Measurements from ENCODE around the gene ZMYND10.

ZMYND10 gene

DNA sequence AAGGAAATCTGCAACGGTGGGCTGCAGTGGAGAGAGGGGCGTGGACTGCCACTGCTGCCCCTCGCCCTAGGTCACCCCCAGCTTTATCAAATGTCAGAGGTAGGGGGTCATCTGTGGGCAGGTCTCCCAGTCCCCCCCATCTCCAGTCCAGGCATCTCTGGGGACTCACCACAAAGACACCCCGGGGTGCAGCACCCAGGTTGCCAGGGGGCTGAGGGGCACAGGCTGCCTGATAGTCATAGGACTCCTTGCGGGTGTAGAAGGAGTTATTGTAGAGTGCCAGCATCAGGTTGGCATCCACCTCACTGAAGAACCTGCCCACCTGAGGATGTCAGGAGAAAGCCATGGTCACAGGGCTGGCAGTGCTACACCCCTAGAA is 20.3 kb upstream of the ZMYND10 start:
- Histone ChIP-seq H3K27ac (ENCODE audit: low read length) (no peak overlapping the region), H3K4me3 (ENCODE audit: low read depth in 1 of 2, low read length in 2 of 2) (peak overlapping the region; percentile 54 to 64), H3K4me1 (ENCODE audit: control insufficient read depth in 1 of 2, insufficient read depth in 2 of 2, low read length in 2 of 2) (peaks cover 0 to 5% of the 10 kb centered on the region in 2 donors), H3K36me3 (ENCODE audit: control insufficient read depth in 1 of 2, insufficient read depth in 2 of 2, low read length in 2 of 2) (no peaks in the 10 kb centered on the region), H3K27me3 (ENCODE audit: low read depth, low read length) (no peaks in the 10 kb centered on the region), H3K9me3 (ENCODE audit: control insufficient read depth in 1 of 2, low read length in 2 of 2) (no peaks in the 10 kb centered on the region)

DNA sequence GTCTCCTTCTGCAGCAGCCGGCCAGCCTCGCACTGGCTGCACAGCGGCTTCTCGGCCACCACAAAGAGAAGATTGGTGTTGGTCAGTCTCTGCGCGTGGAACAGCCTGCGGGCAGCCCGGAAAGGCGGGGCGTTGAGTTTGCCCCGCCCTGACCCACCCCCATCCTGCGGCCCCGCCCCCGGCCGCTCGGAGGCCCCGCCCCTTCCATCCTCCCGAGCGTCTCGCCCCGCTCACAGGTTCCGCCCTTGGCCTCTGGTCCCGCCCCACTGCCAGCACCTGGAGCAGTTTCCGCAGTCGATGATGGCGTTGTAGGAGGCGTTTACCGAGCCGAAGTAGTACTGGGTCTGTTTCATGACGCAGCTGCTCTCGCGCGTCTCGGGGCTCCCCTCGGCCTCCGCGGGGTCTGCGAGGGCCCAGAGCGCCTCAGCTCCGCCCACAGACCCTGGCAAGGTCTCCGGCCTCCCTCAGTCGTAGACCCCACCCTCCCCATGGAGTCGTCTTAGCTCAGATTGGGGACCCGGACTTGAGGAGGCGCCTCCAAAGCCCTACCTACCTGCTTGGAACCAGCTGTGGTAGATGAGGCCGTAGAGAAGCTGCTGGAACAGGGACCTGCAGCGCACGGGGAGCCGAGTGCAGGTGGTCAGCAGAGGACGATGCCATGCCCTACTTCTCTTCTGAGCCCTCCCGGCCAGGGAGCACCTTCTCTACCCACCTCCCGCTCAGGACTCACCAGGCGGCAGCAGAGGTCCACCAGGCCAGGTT is 19.7 kb upstream of the ZMYND10 start:
- Histone ChIP-seq H3K27ac (ENCODE audit: low read length) (peak overlapping the region; percentile 31), H3K4me3 (ENCODE audit: low read depth in 1 of 2, low read length in 2 of 2) (peak overlapping the region; percentile 54 to 64), H3K36me3 (ENCODE audit: control insufficient read depth in 1 of 2, insufficient read depth in 2 of 2, low read length in 2 of 2) (no peaks in the 10 kb centered on the region), H3K27me3 (ENCODE audit: low read depth, low read length) (no peaks in the 10 kb centered on the region), H3K4me1 (ENCODE audit: control insufficient read depth in 1 of 2, insufficient read depth in 2 of 2, low read length in 2 of 2) (peaks cover 0 to 5% of the 10 kb centered on the region in 2 donors), H3K9me3 (ENCODE audit: control insufficient read depth in 1 of 2, low read length in 2 of 2) (no peaks in the 10 kb centered on the region)

DNA sequence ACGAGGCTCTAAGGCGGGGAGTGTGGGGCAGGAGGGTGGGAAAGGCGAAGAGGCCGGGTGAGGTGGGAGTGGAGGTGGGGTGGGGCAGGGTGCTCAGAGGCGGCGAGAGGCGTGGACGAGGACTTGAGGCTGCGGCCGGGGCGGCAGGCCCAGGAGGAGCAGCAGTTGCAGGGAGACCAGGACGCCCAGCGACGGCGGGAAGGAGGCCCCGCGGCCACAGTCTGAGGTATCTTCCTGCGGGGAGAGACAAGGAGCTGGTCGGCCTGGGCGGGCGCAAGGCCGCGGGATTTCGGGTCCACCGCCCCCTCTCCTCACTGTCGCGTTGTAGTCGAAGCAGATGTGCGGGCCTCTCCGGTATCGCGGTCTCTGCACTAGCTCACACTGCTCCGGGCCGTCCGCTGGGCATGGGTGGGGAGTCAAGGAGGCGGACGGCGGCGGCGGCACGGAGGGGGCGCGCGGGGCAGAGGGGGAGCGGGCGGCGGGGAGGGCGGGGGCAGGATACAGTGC is 19.1 kb upstream of the ZMYND10 start:
- H3K4me1 ChIP-seq (ENCODE audit: control insufficient read depth in 1 of 2, insufficient read depth in 2 of 2, low read length in 2 of 2) = peaks cover 0 to 8% of the 10 kb centered on the region in 2 donors
- H3K36me3 ChIP-seq (ENCODE audit: control insufficient read depth in 1 of 2, insufficient read depth in 2 of 2, low read length in 2 of 2) = no peaks in the 10 kb centered on the region
- peak overlapping the region; percentile 33 to 54 for H3K4me3 ChIP-seq (ENCODE audit: low read depth in 1 of 2, low read length in 2 of 2)
- H3K27me3 ChIP-seq (ENCODE audit: low read depth, low read length) = no peaks in the 10 kb centered on the region
- no peak overlapping the region for H3K27ac ChIP-seq (ENCODE audit: low read length)
- H3K9me3 ChIP-seq (ENCODE audit: control insufficient read depth in 1 of 2, low read length in 2 of 2) = no peaks in the 10 kb centered on the region

DNA sequence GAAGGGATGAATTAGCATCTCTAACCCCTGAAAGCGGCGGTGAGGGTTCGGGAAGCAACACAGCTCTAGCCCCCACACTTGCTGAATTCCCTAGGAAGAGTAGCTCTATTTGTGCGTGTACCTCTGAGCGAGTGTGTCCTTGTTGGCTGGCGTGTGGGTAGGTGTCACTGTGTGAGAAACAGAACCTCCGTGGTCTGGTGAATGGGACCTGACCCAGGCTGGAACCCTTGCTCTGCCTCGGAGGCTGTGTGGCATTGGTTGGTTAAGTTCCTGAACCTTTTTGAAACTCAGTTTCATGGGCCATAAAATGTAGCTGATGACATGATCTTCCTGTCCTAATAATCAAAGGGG is 14.2 kb upstream of the ZMYND10 start:
- peaks cover 32 to 43% of the 10 kb centered on the region in 2 donors for H3K4me1 ChIP-seq (ENCODE audit: control insufficient read depth in 1 of 2, insufficient read depth in 2 of 2, low read length in 2 of 2)
- no peak overlapping the region for H3K27ac ChIP-seq (ENCODE audit: low read length)
- peak overlapping the region; percentile 19 to 99 for H3K4me3 ChIP-seq (ENCODE audit: low read depth in 1 of 2, low read length in 2 of 2)

DNA sequence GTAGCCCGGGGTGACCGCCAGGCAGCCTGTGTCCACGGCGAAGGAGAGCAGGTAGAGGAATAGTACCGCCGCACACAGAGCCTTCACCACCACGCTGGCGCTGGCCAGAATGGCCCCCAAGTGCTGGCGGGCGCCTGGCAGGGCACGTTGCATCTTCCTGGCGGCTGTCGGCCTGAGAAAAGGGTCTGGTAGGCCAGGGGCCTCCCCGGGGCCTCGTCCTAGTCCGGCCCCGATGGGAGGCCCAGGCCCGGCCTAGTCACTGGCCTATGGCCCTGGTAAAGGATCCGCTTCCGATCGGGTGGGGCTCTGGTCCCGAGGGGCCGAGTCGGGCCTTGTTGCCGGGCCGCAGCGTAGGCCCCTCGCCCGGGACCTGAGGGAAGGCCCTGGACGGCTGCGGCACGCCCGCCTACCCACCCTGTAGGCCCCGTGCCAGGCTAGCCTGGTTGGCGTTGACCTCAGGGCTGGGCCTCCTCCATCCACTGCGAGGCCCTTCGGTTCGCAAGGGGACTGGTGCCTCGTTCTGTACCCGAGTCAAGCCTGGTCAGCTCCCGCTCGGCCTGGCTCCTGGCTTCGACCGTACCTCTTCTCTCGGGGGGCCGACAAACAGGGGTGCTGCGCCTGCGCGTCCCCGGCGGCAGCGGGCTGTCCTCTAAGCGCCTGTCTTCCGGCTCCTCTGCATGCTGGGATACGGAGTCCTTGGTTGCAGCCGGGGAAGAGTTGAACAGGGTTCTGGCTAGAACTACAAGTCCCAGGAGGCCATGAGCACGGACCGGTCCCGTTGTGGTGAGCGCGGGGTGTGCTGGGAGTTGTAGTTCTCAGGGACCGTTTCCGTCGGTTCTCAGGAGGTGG is 13.6 kb upstream of the ZMYND10 start, which contains the start of gene TMEM115:
TSS of gene TMEM115 (minus strand) at position 611 of the 849 bp plus-strand sequence. CDS start at position 153, 458 bp downstream.
- peak within 1 kb of the TSS; percentile 83 to 99 for H3K4me3 ChIP-seq (ENCODE audit: low read depth in 1 of 2, low read length in 2 of 2)
- H3K9me3 ChIP-seq (ENCODE audit: control insufficient read depth in 1 of 2, low read length in 2 of 2) = no peaks in the 10 kb centered on the region
- H3K27me3 ChIP-seq (ENCODE audit: low read depth, low read length) = no peaks in the 10 kb centered on the region
- H3K4me1 ChIP-seq (ENCODE audit: control insufficient read depth in 1 of 2, insufficient read depth in 2 of 2, low read length in 2 of 2) = peaks cover 32 to 39% of the 10 kb centered on the region in 2 donors
- H3K36me3 ChIP-seq (ENCODE audit: control insufficient read depth in 1 of 2, insufficient read depth in 2 of 2, low read length in 2 of 2) = peaks cover 23 to 25% of the 10 kb centered on the region in 2 donors
- peak within 1 kb of the TSS; percentile 82 for H3K27ac ChIP-seq (ENCODE audit: low read length)

More for the DNA sequence above, 14.2 kb upstream of the ZMYND10 start:
- H3K9me3 ChIP-seq (ENCODE audit: control insufficient read depth in 1 of 2, low read length in 2 of 2) = no peaks in the 10 kb centered on the region
- peaks cover 17 to 19% of the 10 kb centered on the region in 2 donors for H3K36me3 ChIP-seq (ENCODE audit: control insufficient read depth in 1 of 2, insufficient read depth in 2 of 2, low read length in 2 of 2)
- H3K27me3 ChIP-seq (ENCODE audit: low read depth, low read length) = no peaks in the 10 kb centered on the region

DNA sequence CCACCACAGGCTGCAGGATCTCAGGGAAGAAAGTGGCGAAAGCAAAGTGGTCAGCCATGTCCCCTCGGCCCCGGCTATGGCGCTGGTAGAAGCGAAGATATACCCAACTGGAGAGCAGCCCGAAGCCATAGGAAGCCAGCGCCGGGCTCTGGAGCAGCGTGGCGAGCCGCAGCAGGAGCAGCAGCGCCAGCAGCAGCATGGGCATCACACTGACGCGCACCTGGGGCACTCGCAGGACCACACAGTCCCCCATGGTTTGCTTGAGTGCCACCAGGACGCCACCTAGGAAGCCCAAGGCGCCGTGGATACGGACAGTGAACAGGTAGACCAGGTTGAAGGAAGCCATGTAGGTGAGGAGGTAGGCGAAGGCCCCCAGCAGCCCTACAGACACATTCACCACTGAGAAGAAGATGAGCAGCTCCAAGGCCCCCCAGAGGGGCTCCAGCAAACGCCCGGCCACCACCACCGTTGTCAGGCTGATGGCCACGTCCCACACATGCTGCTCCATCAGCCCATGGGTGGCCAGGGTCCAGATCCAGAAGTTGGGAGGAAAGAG is 12.9 kb upstream of the ZMYND10 start:
- Histone ChIP-seq H3K4me3 (ENCODE audit: low read depth in 1 of 2, low read length in 2 of 2) (peak overlapping the region; percentile 83 to 99), H3K36me3 (ENCODE audit: control insufficient read depth in 1 of 2, insufficient read depth in 2 of 2, low read length in 2 of 2) (peaks cover 30 to 31% of the 10 kb centered on the region in 2 donors), H3K4me1 (ENCODE audit: control insufficient read depth in 1 of 2, insufficient read depth in 2 of 2, low read length in 2 of 2) (peaks cover 32 to 38% of the 10 kb centered on the region in 2 donors), H3K27me3 (ENCODE audit: low read depth, low read length) (no peaks in the 10 kb centered on the region), H3K27ac (ENCODE audit: low read length) (peak overlapping the region; percentile 82), H3K9me3 (ENCODE audit: control insufficient read depth in 1 of 2, low read length in 2 of 2) (no peaks in the 10 kb centered on the region)

DNA sequence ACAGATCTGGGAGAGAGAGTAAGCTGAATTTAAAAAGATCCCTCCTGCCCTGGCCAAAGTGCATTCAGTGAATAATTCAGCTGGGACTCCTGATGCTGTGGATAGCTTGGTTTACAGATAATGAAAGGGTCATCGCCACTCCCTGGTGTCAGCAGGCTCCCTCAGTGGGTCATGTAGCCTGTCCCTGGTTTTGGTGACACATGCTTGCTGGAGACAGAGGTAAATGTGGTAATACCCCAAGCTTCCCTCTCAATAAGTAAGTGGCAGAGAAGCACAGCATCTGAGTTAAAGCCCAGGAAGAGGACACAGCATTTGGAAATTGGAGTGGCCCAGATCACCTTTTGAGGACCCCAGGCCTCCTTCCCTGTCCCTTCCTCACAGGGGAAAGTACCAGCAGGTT is 11.9 kb upstream of the ZMYND10 start:
- peaks cover 32 to 38% of the 10 kb centered on the region in 2 donors for H3K4me1 ChIP-seq (ENCODE audit: control insufficient read depth in 1 of 2, insufficient read depth in 2 of 2, low read length in 2 of 2)

DNA sequence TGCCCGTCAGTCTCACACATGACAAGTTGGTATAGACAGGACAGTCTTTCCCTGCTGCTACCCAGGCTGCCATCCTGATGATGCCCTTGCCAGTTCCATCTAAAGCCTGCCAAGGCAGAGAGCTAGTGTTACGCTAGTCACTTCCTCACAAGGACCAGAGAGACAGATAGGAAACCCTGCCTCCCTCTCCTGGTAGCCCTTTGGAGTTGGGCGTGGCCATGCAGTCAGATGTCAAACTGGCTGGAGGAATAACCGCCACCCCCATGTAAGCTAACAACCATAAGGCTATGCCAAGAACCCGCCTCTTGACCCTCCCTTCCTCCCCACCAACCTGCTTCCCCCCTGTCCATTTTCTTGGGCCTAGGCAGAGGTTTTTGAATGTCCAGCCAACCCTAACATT is 11.0 kb upstream of the ZMYND10 start:
- peak overlapping the region; percentile 83 to 99 for H3K4me3 ChIP-seq (ENCODE audit: low read depth in 1 of 2, low read length in 2 of 2)
- H3K36me3 ChIP-seq (ENCODE audit: control insufficient read depth in 1 of 2, insufficient read depth in 2 of 2, low read length in 2 of 2) = peaks cover 33 to 35% of the 10 kb centered on the region in 2 donors
- peak overlapping the region; percentile 82 for H3K27ac ChIP-seq (ENCODE audit: low read length)
- H3K4me1 ChIP-seq (ENCODE audit: control insufficient read depth in 1 of 2, insufficient read depth in 2 of 2, low read length in 2 of 2) = peaks cover 33 to 41% of the 10 kb centered on the region in 2 donors
- no peaks in the 10 kb centered on the region for H3K27me3 ChIP-seq (ENCODE audit: low read depth, low read length)
- no peaks in the 10 kb centered on the region for H3K9me3 ChIP-seq (ENCODE audit: control insufficient read depth in 1 of 2, low read length in 2 of 2)

More for the DNA sequence above, 11.9 kb upstream of the ZMYND10 start:
- H3K36me3 ChIP-seq (ENCODE audit: control insufficient read depth in 1 of 2, insufficient read depth in 2 of 2, low read length in 2 of 2) = peaks cover 33 to 35% of the 10 kb centered on the region in 2 donors
- peak overlapping the region; percentile 82 for H3K27ac ChIP-seq (ENCODE audit: low read length)
- H3K27me3 ChIP-seq (ENCODE audit: low read depth, low read length) = no peaks in the 10 kb centered on the region
- H3K4me3 ChIP-seq (ENCODE audit: low read depth in 1 of 2, low read length in 2 of 2) = peak overlapping the region; percentile 83 to 99
- H3K9me3 ChIP-seq (ENCODE audit: control insufficient read depth in 1 of 2, low read length in 2 of 2) = no peaks in the 10 kb centered on the region

DNA sequence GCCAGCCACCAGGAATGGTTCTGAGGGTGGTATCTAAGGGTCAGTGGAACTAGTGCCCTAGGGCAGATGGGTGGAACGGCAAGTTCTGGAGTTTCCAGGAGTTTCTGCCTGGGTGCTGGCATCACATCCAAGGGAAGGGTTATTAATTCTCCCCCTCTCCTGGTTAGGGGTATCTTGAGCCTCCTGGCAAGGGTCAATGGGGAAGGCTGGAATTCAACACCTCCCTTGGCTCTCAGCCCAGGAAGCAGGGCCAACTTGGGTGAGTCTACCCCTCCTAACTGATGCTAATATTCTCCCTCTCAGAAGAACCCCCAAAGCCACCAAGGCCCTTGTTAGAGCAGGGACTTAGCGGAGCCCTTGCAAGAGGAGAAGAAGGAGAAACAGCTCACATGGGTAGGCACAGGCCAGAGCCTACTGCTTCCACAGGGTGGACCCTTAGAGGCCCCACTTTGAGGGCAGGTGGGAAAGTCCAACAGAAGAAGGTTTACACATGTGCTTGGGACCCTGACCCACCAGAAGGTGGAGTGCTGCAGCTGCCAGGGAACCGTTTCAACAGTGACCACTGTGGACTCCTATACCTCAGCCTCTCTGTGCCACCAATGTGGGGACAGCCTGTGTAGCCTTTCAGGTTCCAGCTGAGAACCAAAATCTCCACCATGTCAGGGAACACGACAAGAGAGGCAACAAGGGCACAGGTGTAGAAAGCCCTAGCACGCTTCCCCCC is 10.5 kb upstream of the ZMYND10 start:
- peak overlapping the region; percentile 82 for H3K27ac ChIP-seq (ENCODE audit: low read length)
- H3K4me1 ChIP-seq (ENCODE audit: control insufficient read depth in 1 of 2, insufficient read depth in 2 of 2, low read length in 2 of 2) = peaks cover 38 to 47% of the 10 kb centered on the region in 2 donors
- peak overlapping the region; percentile 83 to 99 for H3K4me3 ChIP-seq (ENCODE audit: low read depth in 1 of 2, low read length in 2 of 2)
- H3K36me3 ChIP-seq (ENCODE audit: control insufficient read depth in 1 of 2, insufficient read depth in 2 of 2, low read length in 2 of 2) = peaks cover 33 to 35% of the 10 kb centered on the region in 2 donors
- H3K27me3 ChIP-seq (ENCODE audit: low read depth, low read length) = no peaks in the 10 kb centered on the region
- no peaks in the 10 kb centered on the region for H3K9me3 ChIP-seq (ENCODE audit: control insufficient read depth in 1 of 2, low read length in 2 of 2)

DNA sequence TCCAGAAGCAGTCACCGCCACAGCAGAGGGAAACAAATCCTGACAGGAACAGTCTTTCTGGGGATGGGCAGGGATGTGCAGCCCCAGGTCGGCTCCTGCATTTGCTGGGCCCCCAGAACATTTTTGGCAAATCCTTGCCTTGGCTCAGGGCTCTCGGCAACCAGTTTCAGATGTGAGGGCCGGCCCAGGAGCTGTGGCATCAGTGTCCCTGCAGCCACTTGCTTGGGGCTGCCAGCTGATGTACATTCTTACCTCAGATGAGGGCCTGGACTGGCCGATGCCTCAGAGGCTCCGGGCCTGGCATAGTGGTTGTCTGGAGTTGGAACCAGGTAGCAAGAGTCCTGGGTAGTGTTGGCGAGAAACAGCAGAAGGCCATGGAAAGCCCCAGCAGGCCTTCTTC is 9.3 kb upstream of the ZMYND10 start:
- H3K36me3 ChIP-seq (ENCODE audit: control insufficient read depth in 1 of 2, insufficient read depth in 2 of 2, low read length in 2 of 2) = peaks cover 33 to 38% of the 10 kb centered on the region in 2 donors
- H3K4me1 ChIP-seq (ENCODE audit: control insufficient read depth in 1 of 2, insufficient read depth in 2 of 2, low read length in 2 of 2) = peaks cover 43 to 53% of the 10 kb centered on the region in 2 donors

More for the DNA sequence above, 9.3 kb upstream of the ZMYND10 start:
- H3K4me3 ChIP-seq (ENCODE audit: low read depth in 1 of 2, low read length in 2 of 2) = no peak overlapping the region
- H3K27ac ChIP-seq (ENCODE audit: low read length) = no peak overlapping the region
- H3K9me3 ChIP-seq (ENCODE audit: control insufficient read depth in 1 of 2, low read length in 2 of 2) = no peaks in the 10 kb centered on the region
- no peaks in the 10 kb centered on the region for H3K27me3 ChIP-seq (ENCODE audit: low read depth, low read length)

All from muscle layer of duodenum (tissue), 2 donors.